H9 (cell line): ENCODE measurements around the gene CDK5. TPM values are rescaled to one million over a fixed set of nuclear protein-coding genes. Genes with fewer than 3 reads are reported as not detected.
A peak's percentile ranks its signal among the peaks of the same experiment; 100 is the strongest.

ENCODE experiments used
- DNase-seq: peaks from one replicate; pipeline ENCODE4 v3.0.0-alpha.2; 2017
- H2AFZ ChIP-seq: one replicate; pipeline ENCODE4 v1.6.1; 2013; ENCODE audit warnings: mild to moderate bottlenecking, low read length, control low read depth, moderate library complexity
- H2AK5ac ChIP-seq: 2 replicates; pipeline ENCODE4 v1.6.1; 2013; ENCODE audit warnings: low read length, control low read depth, mixed read lengths; ENCODE audit not compliant: insufficient read length
- H2BK120ac ChIP-seq: one replicate; pipeline ENCODE4 v1.6.1; 2013; ENCODE audit warnings: low read depth, mild to moderate bottlenecking, low read length, control low read depth, inconsistent platforms; ENCODE audit not compliant: poor library complexity, severe bottlenecking
- H2BK12ac ChIP-seq: 2 replicates; pipeline ENCODE4 v1.6.1; 2013; ENCODE audit warnings: low read length, control low read depth, mixed read lengths, low read depth; ENCODE audit not compliant: insufficient read length
- H2BK15ac ChIP-seq: 2 replicates; pipeline ENCODE4 v1.6.1; 2013; ENCODE audit warnings: low read depth, low read length, control low read depth
- H2BK20ac ChIP-seq: one replicate; pipeline ENCODE4 v1.6.1; 2013; ENCODE audit warnings: low read depth, mild to moderate bottlenecking, low read length, control low read depth, inconsistent platforms; ENCODE audit not compliant: poor library complexity, severe bottlenecking
- H2BK5ac ChIP-seq: 2 replicates; pipeline ENCODE4 v1.6.1; 2013; ENCODE audit warnings: low read length, control low read depth, mixed read lengths; ENCODE audit not compliant: insufficient read length
- H3K14ac ChIP-seq: 2 replicates; pipeline ENCODE4 v1.6.1; 2013; ENCODE audit warnings: low read length, control low read depth; ENCODE audit not compliant: insufficient read depth
- H3K18ac ChIP-seq: 2 replicates; pipeline ENCODE4 v1.6.1; 2013; ENCODE audit warnings: low read depth, mild to moderate bottlenecking, mixed read lengths, low read length, control low read depth; ENCODE audit not compliant: insufficient read length
- H3K23ac ChIP-seq: 2 replicates; pipeline ENCODE4 v1.6.1; 2013; ENCODE audit warnings: low read length, control low read depth, mixed read lengths, low read depth; ENCODE audit not compliant: insufficient read length
- H3K23me2 ChIP-seq: 2 replicates; pipeline ENCODE4 v1.6.1; 2013; ENCODE audit warnings: low read depth, mild to moderate bottlenecking, mixed read lengths, low read length, control low read depth; ENCODE audit not compliant: insufficient read length, poor library complexity, severe bottlenecking
- H3K27ac ChIP-seq: 2 replicates; pipeline ENCODE4 v1.5.1; 2013; ENCODE audit warnings: low read length, control low read depth, mixed read lengths, low read depth; ENCODE audit not compliant: insufficient read length
- H3K27me3 ChIP-seq: 2 replicates; pipeline ENCODE4 v1.6.1; 2013; ENCODE audit warnings: low read length, control low read depth, inconsistent platforms; ENCODE audit not compliant: insufficient read depth
- H3K4ac ChIP-seq: 2 replicates; pipeline ENCODE4 v1.6.1; 2013; ENCODE audit warnings: low read depth, mild to moderate bottlenecking, control low read depth, inconsistent platforms, low read length, moderate library complexity
- H3K4me1 ChIP-seq: 2 replicates; pipeline ENCODE4 v1.6.1; 2013; ENCODE audit warnings: low read length, control low read depth, inconsistent platforms; ENCODE audit not compliant: insufficient read depth
- H3K4me2 ChIP-seq: 2 replicates; pipeline ENCODE4 v1.6.1; 2013; ENCODE audit warnings: low read length, control low read depth, mixed read lengths; ENCODE audit not compliant: insufficient read length, insufficient read depth
- H3K56ac ChIP-seq: 2 replicates; pipeline ENCODE4 v1.6.1; 2013; ENCODE audit warnings: low read depth, mild to moderate bottlenecking, mixed read lengths, low read length, control low read depth; ENCODE audit not compliant: insufficient read length
- H3K79me1 ChIP-seq: 2 replicates; pipeline ENCODE4 v1.6.1; 2013; ENCODE audit warnings: low read depth, mild to moderate bottlenecking, moderate library complexity, low read length, control low read depth, inconsistent platforms; ENCODE audit not compliant: insufficient read depth, poor library complexity, severe bottlenecking
- H3K79me2 ChIP-seq: 2 replicates; pipeline ENCODE4 v1.6.1; 2013; ENCODE audit warnings: low read length, control low read depth, inconsistent platforms; ENCODE audit not compliant: insufficient read depth
- H3K9ac ChIP-seq: 2 replicates; pipeline ENCODE4 v1.6.1; 2013; ENCODE audit warnings: low read length, control low read depth, mixed read lengths; ENCODE audit not compliant: insufficient read length; ENCODE audit errors: extremely low read depth
- H3K9me3 ChIP-seq: one replicate; pipeline ENCODE4 v1.6.1; 2013; ENCODE audit warnings: low read depth, low read length, inconsistent platforms; ENCODE audit not compliant: control insufficient read depth
- H3T11ph ChIP-seq: one replicate; pipeline ENCODE4 v1.6.1; 2013; ENCODE audit warnings: mild to moderate bottlenecking, low read length, control low read depth, inconsistent platforms
- H4K20me1 ChIP-seq: one replicate; pipeline ENCODE4 v1.6.1; 2013; ENCODE audit not compliant: control insufficient read depth, insufficient read length, insufficient read depth
- H4K5ac ChIP-seq: 2 replicates; pipeline ENCODE4 v1.6.1; 2013; ENCODE audit warnings: low read depth, mild to moderate bottlenecking, mixed read lengths, low read length, control low read depth; ENCODE audit not compliant: insufficient read length
- H4K8ac ChIP-seq: replicated peaks from 2 replicates; pipeline ENCODE4 v1.6.1; 2013; ENCODE audit warnings: low read length, control low read depth, mixed read lengths, low read depth; ENCODE audit not compliant: insufficient read length
- H4K91ac ChIP-seq: 2 replicates; pipeline ENCODE4 v1.6.1; 2013; ENCODE audit warnings: low read depth, mild to moderate bottlenecking, moderate library complexity, mixed read lengths, low read length, control low read depth; ENCODE audit not compliant: insufficient read length
- H3K27ac Mint-ChIP-seq, 3 experiments: 2 replicates in 2 of 3; 3 replicates in 1 of 3; pipeline ENCODE4 v1.8.0; 2020 to 2021; ENCODE audit warnings: mixed read lengths in 3 of 3, mild to moderate bottlenecking in 1 of 3, moderate library complexity in 1 of 3
- H3K27me3 Mint-ChIP-seq: 2 replicates; pipeline ENCODE4 v1.8.0; 2021; ENCODE audit warnings: low read depth, mild to moderate bottlenecking, moderate library complexity, mixed read lengths
- H3K36me3 Mint-ChIP-seq, 3 experiments: 2 replicates in 2 of 3; 3 replicates in 1 of 3; pipeline ENCODE4 v1.8.0; 2020 to 2021; ENCODE audit warnings: low read depth in 3 of 3, mixed read lengths in 3 of 3; ENCODE audit not compliant: insufficient read depth in 1 of 3
- H3K4me1 Mint-ChIP-seq, 2 experiments: 2 replicates each; pipeline ENCODE4 v1.8.0; 2020; ENCODE audit warnings: mixed read lengths in 2 of 2
- H3K4me3 Mint-ChIP-seq, 2 experiments: 2 replicates in 1 of 2; 3 replicates in 1 of 2; pipeline ENCODE4 v1.8.0; 2020 to 2021; ENCODE audit warnings: mild to moderate bottlenecking in 2 of 2, mixed read lengths in 2 of 2, moderate library complexity in 1 of 2
- H3K9me3 Mint-ChIP-seq, 2 experiments: 2 replicates in 1 of 2; 3 replicates in 1 of 2; pipeline ENCODE4 v1.8.0; 2020; ENCODE audit warnings: mild to moderate bottlenecking in 2 of 2, mixed read lengths in 2 of 2, moderate library complexity in 1 of 2
- CTCF ChIP-seq: fragments of 200-600 bp; sonication (generic); conservative IDR thresholded peaks from 3 replicates; pipeline ENCODE4 v1.8.0; 2021; ENCODE audit warnings: antibody characterized with exemption, mild to moderate bottlenecking
- WGBS: extraction: QIAGEN DNeasy Blood & Tissue Kit; methylation state at CpG from one replicate; pipeline ENCODE4 v1.1.7; 2013; ENCODE audit warnings: missing lambda C conversion rate, low lambda C conversion rate, mixed read lengths; ENCODE audit not compliant: insufficient read length; ENCODE audit errors: extremely low coverage; 5-methylcytosine and 5-hydroxymethylcytosine counted together
- total RNA-seq: library from RNA; stranded (reverse); gene quantifications from 2 replicates; pipeline ENCODE4 v1.2.1, GENCODE V29; 2021

Gene CDK5
- total RNA-seq, 1 experiment from 2014 or later = 19.9 TPM

- Histone ChIP-seq H3K14ac (peak overlapping the region; percentile 78), H3T11ph (no peak overlapping the region), H3K27me3 (no peaks in the 10 kb centered on the region; the same call in 1 of the 2 replicates), H2BK12ac (no peak overlapping the region), H2BK5ac (no peak overlapping the region), H2BK20ac (no peak overlapping the region), H3K4me2 (peak overlapping the region; percentile 47), H3K4me1 (peaks cover 2% of the 10 kb centered on the region; the same call in 1 of the 2 replicates), H3K18ac (no peak overlapping the region), H3K27ac (no peak overlapping the region), H3K9ac (peak overlapping the region; percentile 29), H3K56ac (no peak overlapping the region), H4K5ac (no peak overlapping the region), H4K91ac (no peak overlapping the region), H2BK120ac (no peak overlapping the region), H3K4ac (no peak overlapping the region), H4K8ac (no peak overlapping the region), H3K23ac (no peak overlapping the region), H4K20me1 (no peaks in the 10 kb centered on the region), H3K9me3 (no peaks in the 10 kb centered on the region), H3K79me1 (peaks cover 4% of the 10 kb centered on the region), H2BK15ac (no peak overlapping the region), H3K23me2 (peaks cover 20% of the 10 kb centered on the region), H3K79me2 (peaks cover 4% of the 10 kb centered on the region; the same call in 1 of the 2 replicates), H2AFZ (no peak overlapping the region), H2AK5ac (no peak overlapping the region)
- H3K9me3 Mint-ChIP-seq = no peaks in the 10 kb centered on the region; a peak in 1 of 5 replicates
- peak overlapping the region; percentile 84 to 93 for H3K4me3 Mint-ChIP-seq
- peaks cover 0 to 18% (median 3%) of the 10 kb centered on the region in 3 experiments; a peak in 4 of 7 replicates for H3K36me3 Mint-ChIP-seq
- DNase-seq = no peak
- H3K27ac Mint-ChIP-seq = peak overlapping the region in 1 of 3 experiments; percentile 90; a peak in 1 of 7 replicates
- peaks cover 44 to 49% of the 10 kb centered on the region in 2 experiments for H3K4me1 Mint-ChIP-seq
- WGBS = no CpG with 5 or more reads among the region's 56 CpGs
- TF ChIP-seq CTCF = no peak
- H3K27me3 Mint-ChIP-seq = peaks cover 15% of the 10 kb centered on the region
These were observed 29.1 kb upstream of the CDK5 start for GRCh38 chr7:151086802-151087244.
